ENCODE measurements around the gene ACSM3.

The ACSM3 gene

GRCh38 chr16:20807862-20808261 is 44.0 kb downstream of the ACSM3 start:
- no peak for DNase-seq

DNA sequence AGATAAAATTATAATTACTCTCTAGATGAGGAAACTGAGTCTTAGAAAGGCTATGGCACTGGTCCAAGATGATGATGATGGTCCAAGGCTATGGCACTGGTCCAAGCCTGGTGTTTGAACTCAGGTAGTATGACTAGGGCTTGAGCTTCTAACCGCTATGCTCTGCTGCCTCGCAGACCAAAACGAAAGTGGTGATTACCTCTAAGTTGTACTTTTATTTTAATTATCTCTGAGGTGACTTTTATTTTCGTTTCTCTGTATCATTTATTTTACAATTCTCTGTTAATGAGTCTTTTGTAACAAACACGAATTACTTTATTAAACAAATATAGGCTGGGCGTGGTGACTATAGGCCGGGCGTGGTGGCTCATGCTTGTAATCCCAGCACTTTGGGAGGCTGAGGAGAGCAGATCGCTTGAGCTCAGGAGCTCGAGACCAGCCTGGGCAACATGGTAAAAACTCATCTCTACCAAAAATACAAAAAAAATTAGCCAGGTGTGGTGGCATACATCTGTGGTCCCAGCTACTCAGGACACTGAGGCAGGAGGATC is 48.1 kb downstream of the ACSM3 start:
- DNase-seq = no peak

DNA sequence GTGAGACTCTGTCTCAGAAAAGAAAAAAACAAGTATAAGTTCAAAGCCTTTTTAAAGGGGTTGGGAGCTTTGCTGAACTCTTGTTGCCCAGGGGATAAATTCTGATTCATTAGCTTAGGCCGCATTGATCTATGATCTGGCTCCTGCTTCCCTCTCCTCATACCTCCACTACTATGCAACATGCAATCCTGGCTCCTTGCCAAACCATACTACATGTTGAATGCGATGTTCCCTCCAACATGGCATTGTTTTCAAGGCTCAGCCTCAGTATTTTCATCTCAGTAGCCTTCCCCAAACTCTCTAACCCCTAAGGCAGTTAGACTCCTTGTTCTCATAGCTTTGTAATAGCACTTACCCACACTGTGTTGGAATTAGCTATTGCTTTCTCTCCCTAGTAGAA is 48.7 kb downstream of the ACSM3 start:
- DNase-seq = no peak

DNA sequence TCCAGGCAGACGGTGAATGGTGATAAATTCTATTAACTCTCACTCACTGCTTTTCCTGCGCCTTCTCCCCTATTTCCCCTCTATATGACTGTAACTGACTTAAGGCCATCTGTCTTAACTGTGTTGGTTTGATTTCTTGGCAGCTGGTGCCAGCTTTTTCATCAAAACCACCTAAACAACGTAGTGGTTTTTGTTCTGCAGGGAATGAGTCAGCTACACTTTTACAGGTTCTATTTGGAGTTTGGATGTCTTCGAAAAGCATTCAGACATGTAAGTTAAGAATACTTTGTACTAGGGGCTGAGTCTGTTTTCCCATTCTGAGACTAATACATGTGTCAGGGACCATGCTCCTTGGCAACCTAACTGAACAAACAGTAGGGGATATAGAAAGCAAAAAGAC is 51.0 kb downstream of the ACSM3 start:
- DNase-seq = no peak

DNA sequence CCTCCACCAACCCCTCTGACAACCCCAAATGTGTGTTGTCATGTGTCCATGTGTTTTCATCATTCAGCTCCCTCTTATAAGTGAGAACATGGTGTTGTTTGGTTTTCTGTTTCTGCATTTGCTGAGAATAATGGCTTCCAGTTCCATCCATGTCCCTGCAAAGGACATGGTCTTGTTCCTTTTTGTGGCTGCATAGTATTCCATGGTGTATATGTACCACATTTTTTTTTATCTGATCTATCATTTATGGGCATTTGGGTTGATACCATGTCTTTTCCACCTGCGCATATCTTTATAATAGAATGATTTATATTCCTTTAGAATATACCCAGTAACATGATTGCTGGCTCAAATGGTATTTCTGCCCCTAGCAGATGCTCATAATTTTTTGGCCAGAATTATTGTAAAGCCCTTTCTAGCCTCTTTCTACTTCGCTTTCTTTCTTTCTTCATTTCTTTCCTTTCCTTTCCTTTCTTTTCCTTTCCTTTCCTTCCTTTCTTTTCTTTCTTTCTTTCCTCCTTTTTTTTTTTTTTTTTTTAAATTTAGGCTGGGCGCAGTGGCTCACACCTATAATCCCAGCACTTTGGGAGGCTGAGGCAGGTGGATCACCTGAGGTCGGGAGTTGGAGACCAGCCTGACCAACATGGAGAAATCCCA is 55.2 kb downstream of the ACSM3 start:
- DNase-seq = no peak

DNA sequence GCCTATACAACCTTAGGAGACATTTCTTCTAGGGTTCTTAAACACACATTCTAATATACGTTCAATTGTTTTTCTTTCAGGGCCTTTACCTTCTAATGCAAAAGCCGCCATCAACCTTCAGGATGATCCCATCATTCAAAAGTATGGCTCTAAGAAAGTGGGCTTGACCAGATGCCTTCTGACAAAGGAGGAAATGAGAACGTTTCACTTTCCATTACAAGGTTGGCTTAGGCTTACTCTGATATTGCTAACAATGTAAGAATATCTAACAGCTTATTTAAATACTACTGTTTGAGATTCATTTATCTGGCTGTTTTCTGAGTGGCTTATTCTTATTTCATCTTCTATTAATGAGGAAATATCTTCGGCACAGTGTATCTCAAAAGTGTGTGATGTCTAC is 57.9 kb downstream of the ACSM3 start:
- DNase-seq = no peak

GRCh38 chr16:20822521-20823325 is 58.9 kb downstream of the ACSM3 start:
- no peak for DNase-seq

DNA sequence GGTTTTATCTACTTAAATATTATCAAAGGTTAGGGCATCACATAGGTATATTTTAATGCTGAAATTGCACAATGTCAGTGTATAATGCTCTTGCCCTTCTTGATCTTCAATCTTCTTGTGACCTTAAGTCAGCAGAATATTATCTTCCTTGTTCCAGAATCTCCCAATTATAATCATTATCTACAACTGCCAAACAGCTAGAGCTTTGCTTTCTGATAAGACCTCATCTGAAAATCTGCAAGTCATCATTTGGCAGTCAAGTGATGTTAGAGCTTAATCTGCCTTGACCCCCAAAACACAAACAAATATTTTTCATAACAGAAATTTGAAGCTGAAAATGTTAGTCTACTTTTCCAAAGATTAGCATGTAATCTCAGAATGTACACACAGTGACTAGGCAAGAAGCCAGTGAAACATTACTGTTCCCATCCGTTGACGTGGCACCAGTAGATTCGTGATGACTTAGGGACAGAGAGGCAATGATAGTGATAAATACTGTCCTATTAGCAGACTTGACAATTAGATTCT is 62.3 kb downstream of the ACSM3 start:
- no peak for DNase-seq

- DNase-seq = no peak
These were observed 65.7 kb downstream of the ACSM3 start for GRCh38 chr16:20829536-20829935.

DNA sequence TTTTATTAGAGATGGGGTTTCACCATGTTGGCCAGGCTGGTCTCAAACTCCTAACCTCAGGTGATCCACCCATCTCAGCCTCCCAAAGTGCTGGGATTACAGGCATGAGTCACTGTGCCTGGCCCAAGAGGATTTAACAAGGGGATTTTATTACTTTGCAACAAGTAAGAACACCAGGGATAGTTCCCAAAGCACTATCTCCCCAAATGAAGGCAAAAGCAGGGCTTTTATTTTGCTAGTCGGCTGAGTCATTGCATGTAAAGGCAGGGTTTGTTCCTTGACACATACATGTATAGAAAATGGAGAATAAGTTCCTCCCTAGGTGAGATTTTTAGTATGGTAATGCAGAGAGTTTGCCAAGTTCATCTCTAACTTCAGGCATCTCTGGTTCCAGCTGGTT is 66.6 kb downstream of the ACSM3 start:
- DNase-seq = no peak

GRCh38 chr16:20833086-20833485 is 69.3 kb downstream of the ACSM3 start:
- DNase-seq = no peak

DNA sequence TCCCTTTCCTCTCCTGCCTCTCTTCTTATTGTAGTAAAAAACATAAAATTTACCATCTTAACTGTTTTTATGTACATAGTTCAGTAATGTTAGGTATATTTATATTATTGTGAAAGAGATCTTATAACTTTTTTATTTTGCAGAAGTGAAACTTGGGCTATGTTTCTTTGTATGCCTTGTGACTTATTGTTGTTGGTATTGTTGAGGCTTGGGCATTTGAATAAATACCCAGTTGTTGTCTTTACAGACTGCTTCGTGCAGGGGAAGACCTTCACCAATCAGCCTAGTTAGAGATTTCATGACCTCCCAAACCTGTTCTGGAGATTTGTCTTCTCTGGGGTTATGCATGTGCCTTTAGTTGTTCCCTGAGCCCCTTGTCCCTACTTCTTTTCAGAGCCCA is 74.4 kb downstream of the ACSM3 start:
- no peak for DNase-seq

- DNase-seq = no peak
These were observed 75.7 kb downstream of the ACSM3 start for GRCh38 chr16:20839504-20839903.

DNA sequence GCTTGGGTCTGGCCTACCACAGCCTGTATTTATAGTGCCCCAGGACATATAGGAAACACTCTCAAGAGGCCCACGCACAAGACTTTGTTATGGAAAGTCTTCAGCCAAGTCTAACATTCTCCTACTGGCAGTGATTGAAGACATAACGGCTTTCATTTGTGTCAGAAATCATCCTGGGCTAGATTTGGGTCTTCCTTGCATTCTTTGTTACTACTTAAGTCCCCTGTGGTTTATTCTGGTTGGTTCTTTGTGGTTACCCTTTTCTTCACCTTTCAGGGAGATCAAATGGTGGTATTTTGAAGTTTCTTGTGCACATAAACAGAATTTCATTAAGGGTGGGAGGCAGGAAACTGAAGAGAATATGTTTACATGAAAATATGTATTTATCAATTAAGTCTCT is 80.2 kb downstream of the ACSM3 start:
- no peak for DNase-seq

DNA sequence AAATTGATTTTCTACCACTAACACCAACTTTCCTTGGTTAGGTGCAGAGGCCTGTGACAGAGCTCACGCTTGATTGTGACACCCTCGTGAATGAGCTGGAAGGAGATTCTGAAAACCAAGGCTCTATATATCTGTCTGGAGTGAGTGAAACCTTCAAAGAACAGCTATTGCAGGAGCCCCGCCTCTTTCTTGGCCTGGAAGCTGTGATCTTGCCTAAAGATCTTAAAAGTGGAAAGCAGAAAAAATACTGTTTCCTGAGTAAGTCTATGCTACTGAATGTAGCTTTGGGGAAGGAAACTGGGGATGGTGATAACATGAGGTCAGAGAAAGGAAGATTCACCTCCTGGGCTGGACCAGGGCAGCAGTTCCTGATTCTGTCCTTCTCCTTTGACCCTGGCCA is 80.8 kb downstream of the ACSM3 start:
- DNase-seq = no peak

GRCh38 chr16:20846030-20846429 is 82.2 kb downstream of the ACSM3 start:
- no peak for DNase-seq

- DNase-seq = no peak
These were observed 82.7 kb downstream of the ACSM3 start for GRCh38 chr16:20846551-20846950.

Measured in activated CD4-positive, alpha-beta T cell treated with anti-CD3 and anti-CD28 coated beads, Interleukin-2, amount 50 U/mL, for 4 hours (primary cell).